HepG2 (cell line): ENCODE results near the gene COLGALT1. TPM values are rescaled to one million over a fixed set of nuclear protein-coding genes. Genes with fewer than 3 reads are reported as not detected.

Experiments used
- CBX1 ChIP-seq: IDR thresholded peaks from one replicate; pipeline ENCODE4 v1.6.1; 2016; ENCODE audit warnings: antibody characterized with exemption, low read depth
- FOSL1 ChIP-seq: sonication (generic); formaldehyde crosslinking; IDR thresholded peaks from 2 replicates; pipeline ENCODE4 v1.9.0; 2021; ENCODE audit warnings: missing genetic modification reagents, borderline replicate concordance
- GABPA ChIP-seq, 2 experiments: IDR thresholded peaks; 2 replicates each; pipeline ENCODE4 v1.6.1; 2011 to 2016; ENCODE audit warnings: low read depth in 2 of 2, low read length in 1 of 2, missing biosample characterization in 1 of 2, missing genetic modification characterization in 1 of 2
- GMEB1 ChIP-seq: sonication (generic); formaldehyde crosslinking; IDR thresholded peaks from 2 replicates; pipeline ENCODE4 v1.5.1; 2020; ENCODE audit warnings: missing genetic modification reagents, mild to moderate bottlenecking, borderline replicate concordance
- GMEB2 ChIP-seq: IDR thresholded peaks from 2 replicates; pipeline ENCODE4 v1.6.1; 2016; ENCODE audit warnings: missing biosample characterization, missing genetic modification reagents, low read depth
- JDP2 ChIP-seq: sonication (generic); formaldehyde crosslinking; IDR thresholded peaks from 2 replicates; pipeline ENCODE4 v1.8.1; 2022; ENCODE audit warnings: missing genetic modification reagents, borderline replicate concordance
- KDM3A ChIP-seq: IDR thresholded peaks from 2 replicates; pipeline ENCODE4 v1.6.1; 2018; ENCODE audit warnings: low read depth, missing compliant biosample characterization
- NONO ChIP-seq, 2 experiments: fragments of 450-650 bp in 1 of 2; sonication (generic) in 1 of 2; formaldehyde crosslinking in 1 of 2; IDR thresholded peaks in 1 of 2; conservative IDR thresholded peaks in 1 of 2; 2 replicates each; pipeline versions ENCODE4 v1.6.1 to v1.8.0; 2017 to 2022; ENCODE audit warnings: mild to moderate bottlenecking in 1 of 2, missing genetic modification reagents in 1 of 2, moderate library complexity in 1 of 2
- PHF21A ChIP-seq: sonication (generic); formaldehyde crosslinking; IDR thresholded peaks from 2 replicates; pipeline ENCODE4 v1.5.0; 2020; ENCODE audit warnings: mild to moderate bottlenecking, missing genetic modification reagents
- PREB ChIP-seq: sonication (generic); formaldehyde crosslinking; IDR thresholded peaks from 2 replicates; pipeline ENCODE4 v1.4.0; 2020; ENCODE audit warnings: missing genetic modification reagents
- PRPF4 ChIP-seq: fragments of 200-400 bp; formaldehyde crosslinking; IDR thresholded peaks from 2 replicates; pipeline ENCODE4 v1.6.1; 2016; ENCODE audit warnings: low read length, low read depth; ENCODE audit not compliant: poor library complexity, severe bottlenecking
- SALL2 ChIP-seq: sonication (generic); formaldehyde crosslinking; IDR thresholded peaks from 2 replicates; pipeline ENCODE4 v1.8.1; 2023; ENCODE audit warnings: mild to moderate bottlenecking, missing genetic modification reagents, inconsistent platforms
- TEAD2 ChIP-seq: sonication (generic); formaldehyde crosslinking; IDR thresholded peaks from 2 replicates; pipeline ENCODE4 v1.9.0; 2021; ENCODE audit warnings: missing genetic modification reagents
- TGIF2 ChIP-seq: IDR thresholded peaks from 2 replicates; pipeline ENCODE4 v1.6.1; 2016; ENCODE audit warnings: control low read depth, missing compliant biosample characterization
- U2AF2 ChIP-seq: fragments of 200-400 bp; formaldehyde crosslinking; IDR thresholded peaks from 2 replicates; pipeline ENCODE4 v1.6.1; 2017; ENCODE audit warnings: low read depth, mild to moderate bottlenecking, low read length
- ZFP1 ChIP-seq: IDR thresholded peaks from 2 replicates; pipeline ENCODE4 v1.6.1; 2016
- ZFY ChIP-seq: sonication (generic); formaldehyde crosslinking; IDR thresholded peaks from 2 replicates; pipeline ENCODE4 v1.4.0; 2020; ENCODE audit warnings: missing genetic modification reagents
- ZKSCAN1 ChIP-seq: fragments of 150-350 bp; IDR thresholded peaks from 2 replicates; pipeline ENCODE4 v1.6.1; 2014; ENCODE audit warnings: low read length
- ZNF235 ChIP-seq: sonication (generic); formaldehyde crosslinking; IDR thresholded peaks from 2 replicates; pipeline ENCODE4 v1.8.1; 2023; ENCODE audit warnings: mild to moderate bottlenecking, missing genetic modification reagents, borderline replicate concordance
- ZNF329 ChIP-seq: sonication (generic); formaldehyde crosslinking; IDR thresholded peaks from 2 replicates; pipeline ENCODE4 v1.9.0; 2021; ENCODE audit warnings: low read depth, mild to moderate bottlenecking, missing genetic modification reagents
- ZNF367 ChIP-seq: sonication (generic); formaldehyde crosslinking; IDR thresholded peaks from 2 replicates; pipeline ENCODE4 v1.4.0; 2020; ENCODE audit warnings: missing genetic modification reagents, borderline replicate concordance
- ZNF510 ChIP-seq: sonication (generic); formaldehyde crosslinking; IDR thresholded peaks from 2 replicates; pipeline ENCODE4 v1.4.0; 2020; ENCODE audit warnings: low read depth, mild to moderate bottlenecking, missing genetic modification reagents
- polyA plus RNA-seq, 8 experiments: library from polyadenylated mRNA; depleted of rRNA in 3 of 8; stranded (reverse) in 7 of 8; unstranded in 1 of 8; fragments of >200 nt; fragmentation: Illumina TruSeq in 4 of 8; extraction: Trizol in 4 of 8; gene quantifications; 2 replicates each; pipeline versions ENCODE4 v1.2.1 to v1.2.3, GENCODE V29; 2011 to 2016; ENCODE audit warnings: low read depth in 4 of 8, missing spikeins in 1 of 8, mixed read lengths in 1 of 8; ENCODE audit not compliant: insufficient read depth in 1 of 8
- total RNA-seq, 5 experiments: library from RNA; depleted of rRNA; stranded (reverse); fragments of >200 nt; fragmentation: Illumina TruSeq; extraction: Trizol; gene quantifications; 2 replicates each; pipeline ENCODE4 v1.2.3, GENCODE V29; 2016; ENCODE audit warnings: low read depth in 1 of 5

COLGALT1 gene
- total and polyA plus RNA-seq, 2 of the 13 experiments (the other 11 are each of a cell fraction or from before 2014, with no cell fraction given) = 58.0 to 211 TPM

GRCh38 chr19:17605761-17606589 is 50.5 kb downstream of the COLGALT1 start (continued):
- TF ChIP-seq U2AF2 (no peak), FOSL1 (CRISPR knock-in tag) (0 out of 2 replicates have a peak, but pooled peaks have one; percentile 61), KDM3A (CRISPR knock-in tag) (peak; percentile 75; the same call in 1 of the 2 replicates), GMEB2 (CRISPR knock-in tag) (peak; percentile 72), GMEB1 (peak; percentile 94), ZNF367 (CRISPR knock-in tag) (peak; percentile 66; the same call in 1 of the 2 replicates), TGIF2 (CRISPR knock-in tag) (peak; percentile 67; the same call in 1 of the 2 replicates), NONO (IDR thresholded peaks at IDR 0.05) (no peak), NONO (CRISPR knock-in tag; conservative IDR thresholded peaks at IDR 0.05) (peak; percentile 97), SALL2 (peak; percentile 100), JDP2 (no peak), PHF21A (CRISPR knock-in tag) (peak; percentile 41; the same call in 1 of the 2 replicates), PREB (peak; percentile 98; the same call in 1 of the 2 replicates), CBX1 (peak; percentile 85), PRPF4 (no peak), ZFY (CRISPR knock-in tag) (peak; percentile 88), ZKSCAN1 (no peak), TEAD2 (CRISPR knock-in tag) (peak; percentile 93; the same call in 1 of the 2 replicates), GABPA (IDR thresholded peaks at IDR 0.05; ENCODE audit: low read depth, low read length) (no peak), GABPA (CRISPR knock-in tag; IDR thresholded peaks at IDR 0.05; ENCODE audit: low read depth) (no peak), ZNF235 (CRISPR knock-in tag) (peak; percentile 96), ZNF329 (peak; percentile 95), ZNF510 (CRISPR knock-in tag) (peak; percentile 99), ZFP1 (CRISPR knock-in tag) (no peak)
